GM23338 (cell line): ENCODE results near the gene OR2B6.

ENCODE experiments used
- CREB1 ChIP-seq: fragments of 250-450 bp; sonication (Bioruptor Pico); IDR thresholded peaks from 2 replicates; pipeline ENCODE4 v1.5.0; 2020; ENCODE audit warnings: low read depth, mild to moderate bottlenecking, moderate library complexity
- EZH2 ChIP-seq: fragments of 200-600 bp; sonication (generic); IDR thresholded peaks from one replicate; pipeline ENCODE4 v1.8.0; 2017; ENCODE audit warnings: antibody characterized with exemption, mild to moderate bottlenecking, low read depth; ENCODE audit not compliant: unreplicated experiment
- EZH2phosphoT487 ChIP-seq: fragments of 200-600 bp; sonication (generic); IDR thresholded peaks from one replicate; pipeline ENCODE4 v1.8.1; 2018; ENCODE audit warnings: antibody characterized with exemption; ENCODE audit not compliant: unreplicated experiment
- JUNB ChIP-seq: IDR thresholded peaks from one replicate; pipeline ENCODE4 v1.6.1; 2016; ENCODE audit warnings: antibody characterized with exemption; ENCODE audit not compliant: unreplicated experiment
- POLR2AphosphoS5 ChIP-seq: IDR thresholded peaks from 2 replicates; pipeline ENCODE4 v1.6.1; 2016; ENCODE audit warnings: antibody characterized with exemption, low read depth
- ZNF331 ChIP-seq: fragments of 250-450 bp; sonication (Bioruptor Pico); IDR thresholded peaks from 2 replicates; pipeline ENCODE4 v1.5.0; 2020; ENCODE audit warnings: low read depth, mild to moderate bottlenecking, moderate library complexity
- TF ChIP-seq, protein P1 (sequence below), 2 experiments: fragments of 200-600 bp in 1 of 2; sonication (generic) in 1 of 2; conservative IDR thresholded peaks; 2 replicates each; pipeline versions ENCODE4 v1.5.1 to v1.6.1; 2016 to 2017; ENCODE audit warnings: antibody characterized with exemption in 2 of 2, low read depth in 2 of 2, mild to moderate bottlenecking in 2 of 2, moderate library complexity in 1 of 2
- TF ChIP-seq, protein P2 (sequence below): IDR thresholded peaks from one replicate; pipeline ENCODE4 v1.6.1; 2018; ENCODE audit warnings: antibody characterized with exemption; ENCODE audit not compliant: unreplicated experiment
- TF ChIP-seq, protein P3 (sequence below): IDR thresholded peaks from 2 replicates; pipeline ENCODE4 v1.6.1; 2016; ENCODE audit warnings: antibody characterized with exemption

DNA sequence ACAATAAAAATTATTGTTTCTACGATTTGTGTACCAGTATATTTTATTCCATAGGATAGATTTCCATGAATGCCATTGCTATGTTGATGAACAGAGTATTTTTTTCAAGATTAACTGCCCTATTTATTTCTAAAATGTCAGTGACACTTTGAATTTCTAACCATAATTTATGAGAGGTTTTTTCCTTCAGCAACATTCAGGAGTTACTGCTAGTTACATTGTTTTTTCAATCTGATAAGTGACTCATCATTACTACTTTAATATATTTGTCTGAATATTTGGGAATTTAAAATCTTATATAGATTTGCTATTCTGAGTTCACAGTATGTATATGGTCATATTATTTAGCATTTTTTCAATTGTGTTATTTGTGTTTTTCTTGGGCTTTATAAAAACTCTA is 6.0 kb upstream of the OR2B6 start:
- TF ChIP-seq, protein P1, sequence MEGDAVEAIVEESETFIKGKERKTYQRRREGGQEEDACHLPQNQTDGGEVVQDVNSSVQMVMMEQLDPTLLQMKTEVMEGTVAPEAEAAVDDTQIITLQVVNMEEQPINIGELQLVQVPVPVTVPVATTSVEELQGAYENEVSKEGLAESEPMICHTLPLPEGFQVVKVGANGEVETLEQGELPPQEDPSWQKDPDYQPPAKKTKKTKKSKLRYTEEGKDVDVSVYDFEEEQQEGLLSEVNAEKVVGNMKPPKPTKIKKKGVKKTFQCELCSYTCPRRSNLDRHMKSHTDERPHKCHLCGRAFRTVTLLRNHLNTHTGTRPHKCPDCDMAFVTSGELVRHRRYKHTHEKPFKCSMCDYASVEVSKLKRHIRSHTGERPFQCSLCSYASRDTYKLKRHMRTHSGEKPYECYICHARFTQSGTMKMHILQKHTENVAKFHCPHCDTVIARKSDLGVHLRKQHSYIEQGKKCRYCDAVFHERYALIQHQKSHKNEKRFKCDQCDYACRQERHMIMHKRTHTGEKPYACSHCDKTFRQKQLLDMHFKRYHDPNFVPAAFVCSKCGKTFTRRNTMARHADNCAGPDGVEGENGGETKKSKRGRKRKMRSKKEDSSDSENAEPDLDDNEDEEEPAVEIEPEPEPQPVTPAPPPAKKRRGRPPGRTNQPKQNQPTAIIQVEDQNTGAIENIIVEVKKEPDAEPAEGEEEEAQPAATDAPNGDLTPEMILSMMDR (conservative IDR thresholded peaks at IDR 0.05; ENCODE audit: low read depth in 2 of 2): no peak
- no peak for TF ChIP-seq EZH2phosphoT487
- TF ChIP-seq, protein P2, sequence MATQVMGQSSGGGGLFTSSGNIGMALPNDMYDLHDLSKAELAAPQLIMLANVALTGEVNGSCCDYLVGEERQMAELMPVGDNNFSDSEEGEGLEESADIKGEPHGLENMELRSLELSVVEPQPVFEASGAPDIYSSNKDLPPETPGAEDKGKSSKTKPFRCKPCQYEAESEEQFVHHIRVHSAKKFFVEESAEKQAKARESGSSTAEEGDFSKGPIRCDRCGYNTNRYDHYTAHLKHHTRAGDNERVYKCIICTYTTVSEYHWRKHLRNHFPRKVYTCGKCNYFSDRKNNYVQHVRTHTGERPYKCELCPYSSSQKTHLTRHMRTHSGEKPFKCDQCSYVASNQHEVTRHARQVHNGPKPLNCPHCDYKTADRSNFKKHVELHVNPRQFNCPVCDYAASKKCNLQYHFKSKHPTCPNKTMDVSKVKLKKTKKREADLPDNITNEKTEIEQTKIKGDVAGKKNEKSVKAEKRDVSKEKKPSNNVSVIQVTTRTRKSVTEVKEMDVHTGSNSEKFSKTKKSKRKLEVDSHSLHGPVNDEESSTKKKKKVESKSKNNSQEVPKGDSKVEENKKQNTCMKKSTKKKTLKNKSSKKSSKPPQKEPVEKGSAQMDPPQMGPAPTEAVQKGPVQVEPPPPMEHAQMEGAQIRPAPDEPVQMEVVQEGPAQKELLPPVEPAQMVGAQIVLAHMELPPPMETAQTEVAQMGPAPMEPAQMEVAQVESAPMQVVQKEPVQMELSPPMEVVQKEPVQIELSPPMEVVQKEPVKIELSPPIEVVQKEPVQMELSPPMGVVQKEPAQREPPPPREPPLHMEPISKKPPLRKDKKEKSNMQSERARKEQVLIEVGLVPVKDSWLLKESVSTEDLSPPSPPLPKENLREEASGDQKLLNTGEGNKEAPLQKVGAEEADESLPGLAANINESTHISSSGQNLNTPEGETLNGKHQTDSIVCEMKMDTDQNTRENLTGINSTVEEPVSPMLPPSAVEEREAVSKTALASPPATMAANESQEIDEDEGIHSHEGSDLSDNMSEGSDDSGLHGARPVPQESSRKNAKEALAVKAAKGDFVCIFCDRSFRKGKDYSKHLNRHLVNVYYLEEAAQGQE: no peak
- TF ChIP-seq EZH2: no peak
- TF ChIP-seq CREB1 (CRISPR knock-in tag): no peak
- no peak for TF ChIP-seq POLR2AphosphoS5
- no peak for TF ChIP-seq ZNF331 (CRISPR knock-in tag)
- TF ChIP-seq, protein P3, sequence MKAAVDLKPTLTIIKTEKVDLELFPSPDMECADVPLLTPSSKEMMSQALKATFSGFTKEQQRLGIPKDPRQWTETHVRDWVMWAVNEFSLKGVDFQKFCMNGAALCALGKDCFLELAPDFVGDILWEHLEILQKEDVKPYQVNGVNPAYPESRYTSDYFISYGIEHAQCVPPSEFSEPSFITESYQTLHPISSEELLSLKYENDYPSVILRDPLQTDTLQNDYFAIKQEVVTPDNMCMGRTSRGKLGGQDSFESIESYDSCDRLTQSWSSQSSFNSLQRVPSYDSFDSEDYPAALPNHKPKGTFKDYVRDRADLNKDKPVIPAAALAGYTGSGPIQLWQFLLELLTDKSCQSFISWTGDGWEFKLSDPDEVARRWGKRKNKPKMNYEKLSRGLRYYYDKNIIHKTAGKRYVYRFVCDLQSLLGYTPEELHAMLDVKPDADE: no peak
- no peak for TF ChIP-seq JUNB
